ENCODE results near the gene METTL16.

DNA sequence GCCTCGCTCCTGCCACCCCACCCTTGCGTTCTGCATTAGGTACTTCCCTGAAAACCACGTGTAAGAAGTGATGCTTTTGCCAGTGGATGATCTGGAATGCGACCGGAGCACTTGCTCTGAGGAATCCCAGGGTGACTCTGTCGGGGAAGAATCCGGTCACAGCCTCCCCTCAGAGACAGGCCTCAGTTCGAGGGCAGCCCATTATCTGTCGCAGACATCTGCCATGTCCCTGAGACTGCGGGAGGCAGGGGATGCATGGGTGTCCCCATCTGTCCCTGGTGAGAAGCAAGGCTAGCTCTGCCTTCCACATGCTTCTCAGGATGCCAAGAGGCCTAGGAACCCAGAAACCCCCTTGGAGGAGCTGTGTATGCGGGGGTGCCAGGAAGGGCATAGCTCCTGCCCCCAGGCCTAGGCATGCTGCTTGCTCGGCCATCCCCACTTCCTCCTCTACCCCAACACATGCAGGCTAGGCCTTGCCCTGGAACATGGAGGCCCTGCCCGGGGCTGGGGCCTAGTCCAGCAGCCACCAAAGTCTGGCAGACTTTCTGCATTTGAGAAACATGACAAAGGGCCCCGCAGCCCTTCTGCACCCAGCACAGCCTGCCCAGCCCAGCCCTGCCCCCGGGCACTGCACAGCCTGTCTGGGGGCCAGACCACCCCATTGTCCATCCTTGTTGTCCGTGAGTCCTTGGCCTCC lies 131.3 kb downstream of the METTL16 start:
- TF ChIP-seq, protein P1, sequence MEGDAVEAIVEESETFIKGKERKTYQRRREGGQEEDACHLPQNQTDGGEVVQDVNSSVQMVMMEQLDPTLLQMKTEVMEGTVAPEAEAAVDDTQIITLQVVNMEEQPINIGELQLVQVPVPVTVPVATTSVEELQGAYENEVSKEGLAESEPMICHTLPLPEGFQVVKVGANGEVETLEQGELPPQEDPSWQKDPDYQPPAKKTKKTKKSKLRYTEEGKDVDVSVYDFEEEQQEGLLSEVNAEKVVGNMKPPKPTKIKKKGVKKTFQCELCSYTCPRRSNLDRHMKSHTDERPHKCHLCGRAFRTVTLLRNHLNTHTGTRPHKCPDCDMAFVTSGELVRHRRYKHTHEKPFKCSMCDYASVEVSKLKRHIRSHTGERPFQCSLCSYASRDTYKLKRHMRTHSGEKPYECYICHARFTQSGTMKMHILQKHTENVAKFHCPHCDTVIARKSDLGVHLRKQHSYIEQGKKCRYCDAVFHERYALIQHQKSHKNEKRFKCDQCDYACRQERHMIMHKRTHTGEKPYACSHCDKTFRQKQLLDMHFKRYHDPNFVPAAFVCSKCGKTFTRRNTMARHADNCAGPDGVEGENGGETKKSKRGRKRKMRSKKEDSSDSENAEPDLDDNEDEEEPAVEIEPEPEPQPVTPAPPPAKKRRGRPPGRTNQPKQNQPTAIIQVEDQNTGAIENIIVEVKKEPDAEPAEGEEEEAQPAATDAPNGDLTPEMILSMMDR (IDR thresholded peaks at IDR 0.05) = no peak
- TF ChIP-seq POLR2A (IDR thresholded peaks at IDR 0.05) = no peak
- TF ChIP-seq POLR2AphosphoS5 (IDR thresholded peaks at IDR 0.05) = no peak
- no peak for TF ChIP-seq EP300 (IDR thresholded peaks at IDR 0.05)
